Measurements from ENCODE around the gene ST7L. TPM values are rescaled to one million over a fixed set of nuclear protein-coding genes. Genes with fewer than 3 reads are reported as not detected.

Gene ST7L
- polyA plus RNA-seq, 4 donors, result 24.0 to 31.2 (median 27.3) TPM

DNA sequence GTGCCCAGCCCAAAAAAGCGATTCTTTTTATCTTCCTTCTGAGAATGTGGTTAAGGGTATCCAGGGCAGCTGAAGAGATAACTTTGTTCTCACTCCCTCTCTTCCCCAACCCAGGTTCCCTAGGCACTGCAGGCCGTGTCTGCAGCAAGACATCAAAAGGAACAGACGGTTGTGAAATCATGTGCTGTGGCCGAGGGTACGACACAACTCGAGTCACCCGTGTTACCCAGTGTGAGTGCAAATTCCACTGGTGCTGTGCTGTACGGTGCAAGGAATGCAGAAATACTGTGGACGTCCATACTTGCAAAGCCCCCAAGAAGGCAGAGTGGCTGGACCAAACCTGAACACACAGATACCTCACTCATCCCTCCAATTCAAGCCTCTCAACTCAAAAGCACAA is 98.8 kb downstream of the ST7L start:
- no peak for DNase-seq (ENCODE audit: low read depth in 4 of 4, low spot score in 3 of 4)

DNA sequence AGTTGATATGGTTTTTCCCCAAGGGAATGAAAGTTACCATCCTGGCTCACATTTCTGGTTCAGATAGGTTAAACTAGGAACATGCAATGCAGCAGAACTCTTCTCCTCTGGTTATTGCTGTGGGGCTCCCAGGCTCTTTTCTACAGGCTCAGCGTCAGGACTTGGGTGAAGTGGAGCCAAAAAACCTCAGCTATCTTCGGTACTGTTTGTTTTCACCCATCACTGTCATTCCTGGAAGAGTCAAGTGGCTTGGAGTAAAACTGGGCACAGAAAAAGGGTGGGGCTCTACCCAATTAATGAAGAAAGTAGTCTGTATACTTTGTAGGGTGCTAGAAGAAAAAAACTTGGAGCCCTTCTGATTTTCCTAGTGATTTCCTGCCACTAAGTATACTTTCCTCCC is 100.8 kb downstream of the ST7L start:
- DNase-seq (ENCODE audit: low read depth in 4 of 4, low spot score in 3 of 4), result no peak

DNA sequence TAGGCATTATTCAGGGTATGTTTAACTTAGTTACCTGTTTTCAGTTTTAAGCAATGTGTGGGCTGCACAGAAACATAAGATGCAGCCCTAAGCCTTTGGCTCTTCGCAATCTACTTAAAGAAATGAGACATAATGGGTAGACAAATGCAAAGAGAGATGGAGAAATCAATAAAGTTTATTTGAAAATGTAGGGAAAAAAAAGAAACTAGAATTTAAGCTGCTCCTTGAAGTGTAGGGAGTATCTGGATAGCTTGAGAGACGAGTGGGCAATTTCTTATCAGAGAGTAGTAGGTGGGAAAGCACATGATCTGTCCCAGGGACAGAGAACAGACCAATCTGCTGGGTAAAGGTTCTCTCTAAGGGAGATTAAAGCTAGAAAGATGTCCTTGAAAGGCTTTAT is 101.3 kb downstream of the ST7L start:
- no peak for DNase-seq (ENCODE audit: low read depth in 4 of 4, low spot score in 3 of 4)

DNA sequence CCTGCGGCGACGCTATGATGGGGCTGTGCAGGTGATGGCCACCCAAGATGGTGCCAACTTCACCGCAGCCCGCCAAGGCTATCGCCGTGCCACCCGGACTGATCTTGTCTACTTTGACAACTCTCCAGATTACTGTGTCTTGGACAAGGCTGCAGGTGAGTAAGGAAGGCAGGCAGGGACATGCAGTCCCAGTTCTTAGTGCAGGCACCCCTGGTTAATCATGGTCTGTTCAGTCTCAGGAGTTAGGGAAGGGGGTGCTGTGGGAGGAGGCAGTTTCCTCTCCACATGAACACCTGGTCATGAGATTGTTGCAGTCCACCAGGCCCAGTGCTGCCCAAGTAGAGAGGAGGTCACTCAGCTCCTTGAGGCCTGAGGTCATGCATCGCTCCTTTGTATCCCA is 101.7 kb downstream of the ST7L start:
- DNase-seq (ENCODE audit: low read depth in 4 of 4, low spot score in 3 of 4), result no peak

DNA sequence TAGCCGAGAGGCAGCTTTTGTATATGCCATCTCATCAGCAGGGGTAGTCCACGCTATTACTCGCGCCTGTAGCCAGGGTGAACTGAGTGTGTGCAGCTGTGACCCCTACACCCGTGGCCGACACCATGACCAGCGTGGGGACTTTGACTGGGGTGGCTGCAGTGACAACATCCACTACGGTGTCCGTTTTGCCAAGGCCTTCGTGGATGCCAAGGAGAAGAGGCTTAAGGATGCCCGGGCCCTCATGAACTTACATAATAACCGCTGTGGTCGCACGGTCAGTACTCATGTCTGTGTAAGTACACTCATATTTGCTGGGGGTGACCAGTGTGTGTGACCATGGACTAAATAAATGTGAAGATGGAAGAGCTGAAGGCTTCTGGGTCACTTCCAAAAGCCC is 102.8 kb downstream of the ST7L start:
- DNase-seq (ENCODE audit: low read depth in 4 of 4, low spot score in 3 of 4), result no peak

DNA sequence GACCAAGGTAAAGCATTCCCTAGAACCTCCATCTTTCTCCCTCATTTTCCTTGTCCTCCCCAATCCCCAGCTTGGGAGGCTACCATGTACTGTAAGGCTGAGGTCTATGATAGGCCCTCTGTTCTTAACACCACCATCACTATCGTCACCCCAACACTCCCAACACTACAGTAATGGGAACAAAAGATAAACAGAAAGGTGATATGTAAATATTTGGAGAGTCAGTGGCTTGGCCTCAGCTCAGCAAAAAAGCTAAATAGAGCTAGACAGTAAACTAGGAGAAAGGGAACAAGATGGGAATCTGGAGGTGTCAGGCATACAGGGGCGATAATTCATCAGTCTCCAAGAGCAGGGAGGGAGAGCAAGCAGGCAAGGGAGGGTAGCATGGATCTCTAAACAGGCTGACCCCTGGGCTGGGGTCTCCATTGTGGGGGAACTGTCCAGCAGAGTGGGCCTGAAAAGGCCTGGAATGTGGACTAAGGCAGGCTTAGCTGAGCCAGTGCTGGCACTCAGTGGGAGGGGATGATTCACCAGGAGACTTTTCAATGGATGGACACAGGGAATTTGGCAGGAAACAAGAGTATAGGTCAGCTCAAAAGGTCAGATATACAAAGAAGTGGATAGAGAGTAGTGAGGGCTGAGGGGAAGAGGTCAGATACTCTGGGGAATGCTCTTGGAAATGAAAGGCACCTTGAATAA is 103.5 kb downstream of the ST7L start:
- DNase-seq (ENCODE audit: low read depth in 4 of 4, low spot score in 3 of 4), result no peak

DNA sequence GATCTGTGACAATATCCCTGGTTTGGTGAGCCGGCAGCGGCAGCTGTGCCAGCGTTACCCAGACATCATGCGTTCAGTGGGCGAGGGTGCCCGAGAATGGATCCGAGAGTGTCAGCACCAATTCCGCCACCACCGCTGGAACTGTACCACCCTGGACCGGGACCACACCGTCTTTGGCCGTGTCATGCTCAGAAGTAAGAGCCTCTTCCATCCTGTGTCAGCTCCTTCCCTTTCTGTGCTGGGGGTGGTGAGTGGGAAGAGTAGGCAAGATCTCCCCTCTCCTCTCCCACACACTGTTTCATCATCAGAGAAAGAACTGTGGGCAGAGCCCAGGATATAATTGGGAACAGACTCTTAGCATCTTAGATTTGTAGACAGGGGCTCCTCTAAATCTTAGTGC is 104.0 kb downstream of the ST7L start:
- DNase-seq (ENCODE audit: low read depth in 4 of 4, low spot score in 3 of 4), result no peak

DNA sequence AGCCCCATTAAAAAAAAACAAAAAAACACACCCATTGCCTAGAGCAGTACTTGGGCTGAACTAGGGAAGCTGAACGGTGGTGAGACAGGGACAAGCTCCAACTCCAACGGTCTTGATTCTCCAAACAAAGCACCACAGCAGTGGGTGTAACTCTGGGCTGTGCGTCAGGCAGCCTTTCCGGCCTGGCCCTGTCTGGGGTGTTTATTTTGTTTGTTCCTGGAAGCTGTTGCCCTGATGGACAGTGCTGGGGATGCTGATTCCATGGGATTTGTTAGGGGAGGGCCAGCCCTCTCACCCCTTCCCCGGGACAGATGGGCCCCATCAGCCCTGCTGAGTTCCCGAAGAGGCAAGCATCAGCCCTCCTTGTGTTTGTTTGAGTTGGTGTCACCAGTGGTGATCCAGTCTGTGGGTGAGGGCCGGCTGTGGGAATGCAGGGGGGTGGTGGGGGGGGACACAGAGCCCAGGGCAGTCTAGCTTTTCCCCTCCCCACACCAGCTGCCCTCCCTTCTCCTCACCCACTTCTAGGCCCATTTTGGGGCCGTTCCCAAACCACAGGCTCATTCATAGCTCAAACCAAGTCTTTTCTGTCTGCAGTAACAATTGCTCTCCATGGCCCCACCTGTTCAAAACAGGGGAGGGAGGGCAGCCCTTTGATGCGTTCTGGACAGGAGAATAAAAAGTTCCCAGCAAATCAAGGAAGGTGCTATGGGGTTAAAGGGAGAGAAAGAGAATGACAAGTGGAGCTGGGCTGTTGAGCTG is 105.7 kb downstream of the ST7L start:
- DNase-seq (ENCODE audit: low read depth in 4 of 4, low spot score in 3 of 4), result no peak

DNA sequence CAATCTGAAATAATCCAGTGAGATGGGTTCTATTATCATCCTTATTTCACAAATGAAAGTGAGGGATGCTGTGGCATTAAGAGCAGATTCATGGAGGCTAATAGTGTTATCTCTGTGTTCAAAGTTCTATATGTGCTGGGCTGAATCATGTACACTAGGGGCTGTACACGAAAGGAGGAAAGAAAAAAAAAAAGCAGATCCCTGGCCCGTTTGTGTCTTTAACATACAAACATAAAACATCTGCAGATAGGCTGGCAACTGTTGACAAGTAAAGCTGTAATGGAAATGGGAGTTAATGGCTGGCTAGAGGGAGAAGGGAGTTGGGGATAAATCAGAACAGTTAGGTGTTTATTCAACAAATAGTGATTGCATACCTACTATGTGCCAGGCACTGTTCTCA is 107.0 kb downstream of the ST7L start:
- DNase-seq (ENCODE audit: low read depth in 4 of 4, low spot score in 3 of 4), result no peak

DNA sequence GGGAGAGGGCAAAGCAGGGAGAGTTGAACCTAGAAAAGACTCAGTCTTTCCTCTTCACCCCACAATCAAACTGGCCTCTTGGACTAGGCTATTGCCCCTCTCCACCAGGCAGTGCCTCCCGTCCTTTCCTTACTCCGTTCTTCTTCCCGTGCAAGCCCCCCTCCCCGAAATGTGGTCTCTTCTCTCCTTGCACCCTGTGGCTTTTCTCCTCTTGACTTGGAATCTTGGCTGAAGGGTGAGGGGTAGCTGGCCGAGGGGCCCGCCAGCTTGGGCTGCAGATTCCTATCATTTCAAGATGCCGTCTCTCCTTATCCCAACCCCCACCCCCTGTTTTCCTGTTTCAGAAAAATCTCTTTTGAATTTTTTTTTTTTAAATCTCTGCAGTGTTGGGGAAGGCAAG is 108.6 kb downstream of the ST7L start:
- no peak for DNase-seq (ENCODE audit: low read depth in 4 of 4, low spot score in 3 of 4)

DNA sequence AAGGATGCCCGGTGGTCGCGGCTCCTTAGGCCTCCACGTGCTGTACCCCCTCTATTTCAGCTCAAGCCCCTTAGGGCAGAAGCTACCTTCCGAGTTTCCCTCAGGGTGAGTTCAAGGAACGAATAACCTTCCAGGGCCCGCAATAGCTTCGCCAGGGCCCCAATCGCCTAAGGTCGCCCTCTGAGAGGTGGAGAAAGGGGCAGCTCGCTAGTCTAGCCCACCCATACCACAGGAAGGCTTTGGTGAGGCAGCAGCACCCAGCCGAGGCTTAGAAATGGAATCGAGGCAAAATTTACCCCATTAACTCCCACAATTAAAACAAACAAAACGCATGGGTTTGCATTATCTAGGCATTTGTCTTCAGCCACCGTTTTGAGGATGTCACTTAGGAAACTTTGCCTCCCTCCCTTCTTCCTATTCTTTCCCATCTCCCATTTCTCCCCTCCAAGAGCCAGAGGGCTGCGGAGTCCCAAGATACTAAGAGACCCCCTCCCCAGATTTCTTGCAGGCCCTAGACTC is 109.2 kb downstream of the ST7L start:
- DNase-seq (ENCODE audit: low read depth in 4 of 4, low spot score in 3 of 4), result no peak

DNA sequence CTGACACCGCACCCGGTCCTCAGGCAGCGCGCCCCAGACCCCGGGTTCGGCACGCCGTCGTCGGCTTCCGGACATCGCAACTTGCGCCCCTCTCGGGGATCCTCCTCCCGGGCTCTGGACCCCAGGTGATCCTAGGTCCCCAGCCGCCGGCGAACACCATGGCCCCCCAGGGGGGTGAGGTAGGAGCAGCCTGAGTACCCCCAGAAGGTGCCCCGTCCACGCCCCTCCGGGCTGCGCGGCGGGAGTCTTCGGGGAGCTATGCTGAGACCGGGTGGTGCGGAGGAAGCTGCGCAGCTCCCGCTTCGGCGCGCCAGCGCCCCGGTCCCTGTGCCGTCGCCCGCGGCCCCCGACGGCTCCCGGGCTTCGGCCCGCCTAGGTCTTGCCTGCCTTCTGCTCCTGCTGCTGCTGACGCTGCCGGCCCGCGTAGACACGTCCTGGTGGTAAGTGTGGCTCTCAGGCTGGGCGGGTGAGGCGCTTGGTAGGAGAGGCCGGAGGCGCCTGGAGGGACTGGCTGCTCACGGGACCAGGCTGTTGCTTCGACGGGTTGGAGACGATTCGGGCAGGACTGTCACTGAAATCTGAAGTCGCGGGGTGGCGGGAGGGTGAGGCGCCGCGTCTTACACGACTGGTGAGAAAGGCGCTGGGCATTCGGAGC is 109.8 kb downstream of the ST7L start:
- no peak for DNase-seq (ENCODE audit: low read depth in 4 of 4, low spot score in 3 of 4)

DNA sequence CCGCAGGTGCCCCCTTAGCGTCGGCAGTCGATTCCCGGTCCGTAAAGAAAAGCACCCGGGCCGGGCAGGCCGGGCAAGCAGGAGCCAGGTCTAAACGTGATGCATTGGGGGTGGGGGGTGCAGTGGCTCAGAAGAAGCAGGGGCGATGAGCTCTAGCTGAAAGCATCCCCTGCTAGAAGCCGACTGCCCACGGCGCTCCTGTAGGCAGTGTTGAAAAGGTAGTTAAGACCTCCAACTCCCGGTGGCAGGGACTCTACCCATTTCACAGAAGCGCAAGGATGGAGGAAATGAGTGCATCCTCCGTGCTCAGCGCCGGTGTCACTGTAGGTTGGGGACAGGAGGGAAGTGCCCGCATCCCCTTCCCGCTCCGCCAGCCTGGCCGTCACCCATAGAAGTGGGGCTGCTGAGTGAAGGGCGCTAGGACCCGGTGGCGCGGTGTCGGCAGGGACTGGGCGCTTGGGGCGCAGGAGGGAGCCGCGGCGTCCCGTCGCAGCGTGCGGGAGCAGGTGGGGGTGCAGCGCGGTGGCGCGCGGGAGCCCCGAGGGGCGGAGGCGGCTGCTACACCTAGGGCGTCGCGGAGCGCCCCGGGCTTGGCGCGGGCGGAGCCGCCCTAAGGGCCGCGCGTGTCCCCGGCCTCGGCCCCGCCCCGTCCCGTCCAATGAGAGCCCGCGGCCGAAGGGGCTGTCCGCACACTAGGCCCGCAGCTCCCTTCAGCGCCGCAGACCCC is 110.5 kb downstream of the ST7L start, which contains the start of gene WNT2B:
TSS of gene WNT2B (plus strand) at position 688 of the 727 bp plus-strand sequence. CDS start 298 bp downstream, outside the sequence.
- no peak for DNase-seq (ENCODE audit: low read depth in 4 of 4, low spot score in 3 of 4)

DNA sequence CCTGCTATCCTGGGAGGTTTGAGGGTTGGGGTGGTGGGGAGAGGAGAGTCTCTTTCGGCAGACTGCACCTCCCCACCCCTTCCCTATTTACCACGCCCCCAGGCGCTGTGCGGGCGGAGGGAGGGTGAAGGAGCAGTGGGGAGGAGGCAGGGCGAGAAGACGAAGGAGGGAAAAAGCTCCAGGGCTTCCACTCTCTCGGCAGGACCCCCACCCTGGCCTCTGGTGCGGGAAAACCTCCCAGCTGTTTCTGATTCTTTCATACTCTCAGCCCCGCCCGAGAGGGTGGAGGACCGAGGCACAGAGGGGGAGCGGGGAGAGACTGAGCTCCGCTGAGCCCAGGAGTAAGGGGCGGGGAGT is 111.0 kb downstream of the ST7L start:
- no peak for DNase-seq (ENCODE audit: low read depth in 4 of 4, low spot score in 3 of 4)

DNA sequence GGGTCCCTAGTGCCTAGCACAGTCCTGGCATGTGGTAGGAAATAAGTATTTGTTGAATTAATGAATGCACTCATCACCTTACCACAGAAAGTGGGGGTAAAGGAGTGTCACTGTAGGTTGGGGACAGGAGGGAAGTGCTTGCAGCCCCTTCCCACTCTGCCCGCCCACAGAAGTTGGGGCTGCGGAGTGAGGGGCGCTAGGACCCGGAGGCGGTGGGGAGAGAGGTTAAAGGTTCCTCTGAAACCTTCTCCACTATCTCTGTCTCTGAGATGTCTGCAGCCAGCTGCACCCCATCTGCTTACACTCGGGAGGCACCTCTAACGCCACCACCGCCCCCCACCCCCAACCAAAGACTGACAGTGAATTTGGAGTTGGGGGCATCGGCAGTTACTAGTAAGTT is 111.6 kb downstream of the ST7L start:
- DNase-seq (ENCODE audit: low read depth in 4 of 4, low spot score in 3 of 4), result no peak

DNA sequence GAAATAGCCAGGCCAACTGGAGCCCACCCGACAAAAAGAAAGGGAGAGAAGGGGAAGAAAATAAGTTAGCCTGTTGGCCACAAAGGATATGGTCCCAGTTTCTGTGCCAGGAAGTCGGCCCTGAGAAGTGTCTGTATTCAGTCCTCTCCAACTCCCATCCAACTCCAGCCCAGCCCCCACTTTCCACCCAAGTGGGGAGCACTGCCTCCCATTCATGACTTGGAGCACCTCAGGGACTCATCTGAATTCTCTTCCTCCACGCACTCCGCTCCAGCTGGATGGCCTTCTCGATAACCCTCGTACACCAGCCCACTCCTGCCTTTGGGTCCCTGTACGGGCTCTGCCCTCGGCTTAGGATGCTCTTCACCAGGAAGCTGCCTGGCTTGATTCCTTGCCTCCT is 112.2 kb downstream of the ST7L start:
- DNase-seq (ENCODE audit: low read depth in 4 of 4, low spot score in 3 of 4), result no peak

DNA sequence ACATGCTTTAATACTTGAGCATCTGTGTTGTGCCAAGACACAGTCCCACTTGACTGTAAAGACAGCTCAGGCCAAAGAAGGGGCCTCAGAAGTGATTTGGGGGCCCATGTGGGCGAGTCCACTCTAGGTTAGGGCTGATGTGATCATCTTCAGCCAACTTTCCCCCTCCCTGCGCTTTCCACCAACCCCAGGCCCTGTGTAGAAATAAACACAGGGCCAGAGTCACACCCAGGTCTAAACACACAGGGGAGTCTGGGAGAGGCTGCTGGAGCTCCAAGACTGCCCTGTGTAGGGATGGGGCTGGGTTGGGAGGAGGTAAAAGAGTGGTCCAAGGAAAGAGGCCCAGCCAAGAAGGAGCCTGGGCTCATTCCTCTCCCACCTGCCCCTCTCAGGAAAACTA is 112.6 kb downstream of the ST7L start:
- DNase-seq (ENCODE audit: low read depth in 4 of 4, low spot score in 3 of 4), result no peak

DNA sequence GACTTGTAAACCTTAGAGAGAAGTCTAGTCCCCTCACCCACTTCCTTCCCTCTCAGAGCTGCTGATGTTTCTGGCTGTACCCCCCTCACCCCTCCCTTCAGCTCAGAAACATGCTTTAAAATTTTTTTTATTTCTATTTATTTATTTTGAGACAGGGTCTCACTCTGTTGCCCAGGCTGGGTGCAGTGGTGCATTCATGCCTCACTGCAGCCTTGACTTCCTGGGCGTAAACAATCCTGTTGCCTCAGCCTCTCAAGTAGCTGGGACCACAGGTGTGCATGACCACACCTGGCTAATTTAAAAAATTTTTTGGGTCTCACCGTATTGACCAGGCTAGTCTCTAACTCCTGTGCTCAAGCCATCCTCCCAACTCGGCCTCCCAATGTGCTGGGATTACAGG is 113.1 kb downstream of the ST7L start:
- DNase-seq (ENCODE audit: low read depth in 4 of 4, low spot score in 3 of 4), result no peak

DNA sequence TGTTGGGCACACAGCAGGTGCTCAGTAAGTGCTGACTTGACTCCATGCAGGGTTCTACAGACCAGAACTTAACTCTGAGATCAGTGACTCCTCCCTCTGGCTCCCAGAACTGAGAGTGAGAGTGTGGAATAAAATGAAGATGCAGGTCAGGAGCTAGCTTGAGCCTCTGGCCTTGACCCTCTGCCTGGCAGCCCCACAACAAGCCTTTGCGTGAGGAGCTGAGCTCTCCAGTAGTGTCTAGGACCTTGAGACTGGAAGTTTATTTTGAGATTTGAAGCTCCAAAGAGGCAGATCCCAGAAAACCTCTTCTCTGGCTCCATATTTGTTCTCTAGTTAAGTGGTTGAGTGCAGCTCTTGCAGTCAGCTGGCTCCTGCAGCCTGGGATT is 113.5 kb downstream of the ST7L start:
- no peak for DNase-seq (ENCODE audit: low read depth in 4 of 4, low spot score in 3 of 4)

DNA sequence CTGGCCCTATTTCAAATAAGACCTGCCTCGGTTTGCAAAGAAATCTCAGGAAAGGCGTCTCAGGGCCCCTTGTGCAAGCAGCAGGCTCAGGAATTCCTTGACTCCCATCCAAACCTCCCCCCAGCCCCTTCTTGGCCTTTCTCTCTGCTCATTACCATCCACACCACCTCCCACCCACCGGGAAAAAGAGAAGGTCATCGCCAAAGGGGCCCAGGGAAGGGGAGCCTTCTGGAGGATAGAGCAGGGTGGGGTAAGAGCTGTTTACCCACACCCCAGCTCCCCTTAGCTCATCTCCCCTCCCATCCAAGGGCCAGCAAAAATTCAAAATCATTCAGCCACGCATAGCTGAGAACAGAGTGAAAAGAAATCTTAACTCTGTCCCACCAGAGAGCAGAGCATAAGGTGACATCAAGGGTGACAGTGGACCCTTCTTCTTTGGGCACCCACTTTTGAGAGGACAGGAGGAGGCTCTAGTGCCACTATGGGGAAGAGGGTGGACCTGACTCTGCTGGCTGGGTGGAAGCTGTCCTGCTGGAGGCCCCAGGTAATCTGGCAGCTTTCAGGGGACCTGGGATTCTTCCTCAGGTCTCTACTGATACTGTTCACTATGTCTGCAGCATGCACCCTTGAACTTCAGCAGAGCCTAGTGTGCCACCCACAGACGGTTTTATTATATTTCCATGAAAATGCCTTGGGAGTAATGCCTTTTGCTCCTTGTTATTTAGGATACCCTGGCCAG is 114.1 kb downstream of the ST7L start:
- no peak for DNase-seq (ENCODE audit: low read depth in 4 of 4, low spot score in 3 of 4)

All from right renal pelvis (tissue), 4 donors.